GM11168 (cell line): ENCODE measurements around the gene CACFD1.

Experiments
- in situ Hi-C: fragments of 300-500 bp; cut with MboI; formaldehyde crosslinking; loops from one replicate; pipeline ENCODE4 v1.12.0; 2022; ENCODE audit warnings: low sequenced_read_pairs; ENCODE audit not compliant: unreplicated experiment

The CACFD1 gene

GRCh38 chr9:133494636-133495326 lies 35.0 kb downstream of the CACFD1 start:
- in situ Hi-C loops, result loop anchor here (25.0 kb wide), 1 partner anchor 307 kb away; no protein-coding TSS in a partner anchor

GRCh38 chr9:133495327-133496293 lies 35.8 kb downstream of the CACFD1 start:
- in situ Hi-C loops, result loop anchor here (25.0 kb wide), 1 partner anchor 308 kb away; no protein-coding TSS in a partner anchor

GRCh38 chr9:133496861-133497842 lies 37.4 kb downstream of the CACFD1 start:
- in situ Hi-C loops, result loop anchor here (25.0 kb wide), 1 partner anchor 310 kb away; no protein-coding TSS in a partner anchor

GRCh38 chr9:133499132-133499891 lies 39.5 kb downstream of the CACFD1 start:
- in situ Hi-C loops, result loop anchor here (25.0 kb wide), 1 partner anchor 312 kb away; no protein-coding TSS in a partner anchor

- in situ Hi-C loops, result loop anchor here (25.0 kb wide), 1 partner anchor 313 kb away; no protein-coding TSS in a partner anchor
Measured at GRCh38 chr9:133499892-133500270, 40.1 kb downstream of the CACFD1 start.

GRCh38 chr9:133502112-133502511 lies 42.3 kb downstream of the CACFD1 start:
- in situ Hi-C loops, result no loop called here

- in situ Hi-C loops, result no loop called here
Measured at GRCh38 chr9:133505186-133505830, 45.5 kb downstream of the CACFD1 start.

GRCh38 chr9:133505901-133506652 lies 46.3 kb downstream of the CACFD1 start:
- in situ Hi-C loops, result no loop called here

- in situ Hi-C loops, result no loop called here
Measured at GRCh38 chr9:133506653-133507038, 46.9 kb downstream of the CACFD1 start.

- in situ Hi-C loops, result no loop called here
Measured at GRCh38 chr9:133507246-133507965, 47.6 kb downstream of the CACFD1 start.

GRCh38 chr9:133508046-133508445 lies 48.3 kb downstream of the CACFD1 start:
- in situ Hi-C loops, result no loop called here

GRCh38 chr9:133509179-133510083 lies 49.7 kb downstream of the CACFD1 start:
- in situ Hi-C loops, result no loop called here

- in situ Hi-C loops, result no loop called here
Measured at GRCh38 chr9:133510926-133511505, 51.2 kb downstream of the CACFD1 start.

GRCh38 chr9:133511607-133512006 lies 51.8 kb downstream of the CACFD1 start:
- in situ Hi-C loops, result no loop called here

- in situ Hi-C loops, result no loop called here
Measured at GRCh38 chr9:133512253-133513213, 52.8 kb downstream of the CACFD1 start.
